ENCODE measurements around the gene MMAB.

DNA sequence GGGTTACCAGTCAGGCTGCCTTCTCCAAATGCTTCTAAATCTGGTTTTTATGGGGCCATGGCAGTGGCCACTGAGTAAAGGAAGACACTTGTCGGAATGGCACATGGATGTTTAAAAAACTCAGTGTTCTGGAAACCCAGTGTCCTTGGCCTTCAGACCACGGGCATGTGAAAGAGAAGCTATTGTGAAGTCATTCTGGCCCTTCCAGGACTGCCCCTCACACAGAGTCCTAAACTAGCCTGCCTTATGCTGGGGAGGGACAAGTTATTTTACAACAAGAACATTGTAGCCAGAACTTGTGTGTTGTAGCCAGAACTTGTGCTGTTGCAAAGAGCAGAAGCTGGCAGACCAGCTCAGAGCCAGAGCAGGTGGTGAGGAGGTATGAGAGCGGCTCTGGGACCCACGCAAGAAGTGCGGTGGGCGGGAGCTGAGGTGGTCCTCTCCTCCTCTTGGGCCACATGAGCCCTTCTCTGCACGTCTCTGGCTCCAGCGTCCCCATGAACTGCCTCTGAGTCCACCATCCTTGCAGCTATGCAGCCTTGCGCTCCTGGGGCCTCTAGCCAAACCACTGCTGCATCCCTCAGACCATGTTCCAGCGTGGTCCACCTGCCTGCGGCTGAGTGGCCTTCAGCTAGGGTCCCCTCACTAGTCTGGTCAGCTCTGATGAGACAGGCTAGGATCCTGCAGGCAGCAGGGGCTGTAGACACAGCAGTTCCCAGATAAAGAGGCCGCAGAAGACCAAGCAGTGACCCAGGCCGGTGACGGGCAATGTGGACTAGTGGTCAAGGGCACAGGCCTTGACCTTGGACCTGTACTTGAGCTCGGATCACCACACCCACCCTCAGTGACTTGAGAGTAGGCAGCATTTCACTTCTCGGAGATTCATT, 32.5 kb downstream of the MMAB start:
- TF ChIP-seq POLR2AphosphoS5 (IDR thresholded peaks at IDR 0.05), result no peak
- TF ChIP-seq, protein P1, sequence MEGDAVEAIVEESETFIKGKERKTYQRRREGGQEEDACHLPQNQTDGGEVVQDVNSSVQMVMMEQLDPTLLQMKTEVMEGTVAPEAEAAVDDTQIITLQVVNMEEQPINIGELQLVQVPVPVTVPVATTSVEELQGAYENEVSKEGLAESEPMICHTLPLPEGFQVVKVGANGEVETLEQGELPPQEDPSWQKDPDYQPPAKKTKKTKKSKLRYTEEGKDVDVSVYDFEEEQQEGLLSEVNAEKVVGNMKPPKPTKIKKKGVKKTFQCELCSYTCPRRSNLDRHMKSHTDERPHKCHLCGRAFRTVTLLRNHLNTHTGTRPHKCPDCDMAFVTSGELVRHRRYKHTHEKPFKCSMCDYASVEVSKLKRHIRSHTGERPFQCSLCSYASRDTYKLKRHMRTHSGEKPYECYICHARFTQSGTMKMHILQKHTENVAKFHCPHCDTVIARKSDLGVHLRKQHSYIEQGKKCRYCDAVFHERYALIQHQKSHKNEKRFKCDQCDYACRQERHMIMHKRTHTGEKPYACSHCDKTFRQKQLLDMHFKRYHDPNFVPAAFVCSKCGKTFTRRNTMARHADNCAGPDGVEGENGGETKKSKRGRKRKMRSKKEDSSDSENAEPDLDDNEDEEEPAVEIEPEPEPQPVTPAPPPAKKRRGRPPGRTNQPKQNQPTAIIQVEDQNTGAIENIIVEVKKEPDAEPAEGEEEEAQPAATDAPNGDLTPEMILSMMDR (IDR thresholded peaks at IDR 0.05), result no peak
